HepG2 (cell line): ENCODE measurements around the gene MYO16.

Source experiments
- PAX8 ChIP-seq: sonication (generic); formaldehyde crosslinking; IDR thresholded peaks from 2 replicates; pipeline ENCODE4 v1.8.0; 2022; ENCODE audit warnings: mild to moderate bottlenecking, missing genetic modification reagents, borderline replicate concordance
- POLR2A ChIP-seq, 2 experiments: IDR thresholded peaks; 2 replicates each; pipeline ENCODE4 v1.6.1; 2011; ENCODE audit warnings: low read depth in 2 of 2, low read length in 2 of 2, mild to moderate bottlenecking in 1 of 2, moderate library complexity in 1 of 2; ENCODE audit not compliant: insufficient read depth in 1 of 2
- TF ChIP-seq, protein P1 (sequence below): sonication (generic); formaldehyde crosslinking; IDR thresholded peaks from 2 replicates; pipeline ENCODE4 v1.5.0; 2020; ENCODE audit warnings: mild to moderate bottlenecking, missing genetic modification reagents, moderate library complexity

DNA sequence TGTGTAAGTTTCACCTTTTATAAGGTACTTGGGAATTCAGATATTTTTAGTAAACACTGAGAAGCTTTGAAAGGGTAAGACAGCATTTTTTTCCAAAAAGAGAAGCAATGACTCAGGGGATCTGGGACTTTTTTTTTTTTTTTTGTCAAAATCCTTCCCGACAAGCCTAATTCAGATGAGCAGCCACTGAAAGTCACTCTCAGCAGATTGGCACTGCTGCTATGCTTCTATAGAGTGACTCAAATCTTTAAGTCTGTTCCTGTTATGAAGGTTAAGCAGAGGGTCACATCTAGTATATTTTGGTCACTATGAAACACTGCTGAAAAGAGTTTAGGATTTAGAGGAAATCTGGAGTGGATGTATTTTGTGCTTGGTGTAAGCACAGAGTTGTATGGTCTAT lies 571.1 kb downstream of the MYO16 start:
- TF ChIP-seq, protein P1, sequence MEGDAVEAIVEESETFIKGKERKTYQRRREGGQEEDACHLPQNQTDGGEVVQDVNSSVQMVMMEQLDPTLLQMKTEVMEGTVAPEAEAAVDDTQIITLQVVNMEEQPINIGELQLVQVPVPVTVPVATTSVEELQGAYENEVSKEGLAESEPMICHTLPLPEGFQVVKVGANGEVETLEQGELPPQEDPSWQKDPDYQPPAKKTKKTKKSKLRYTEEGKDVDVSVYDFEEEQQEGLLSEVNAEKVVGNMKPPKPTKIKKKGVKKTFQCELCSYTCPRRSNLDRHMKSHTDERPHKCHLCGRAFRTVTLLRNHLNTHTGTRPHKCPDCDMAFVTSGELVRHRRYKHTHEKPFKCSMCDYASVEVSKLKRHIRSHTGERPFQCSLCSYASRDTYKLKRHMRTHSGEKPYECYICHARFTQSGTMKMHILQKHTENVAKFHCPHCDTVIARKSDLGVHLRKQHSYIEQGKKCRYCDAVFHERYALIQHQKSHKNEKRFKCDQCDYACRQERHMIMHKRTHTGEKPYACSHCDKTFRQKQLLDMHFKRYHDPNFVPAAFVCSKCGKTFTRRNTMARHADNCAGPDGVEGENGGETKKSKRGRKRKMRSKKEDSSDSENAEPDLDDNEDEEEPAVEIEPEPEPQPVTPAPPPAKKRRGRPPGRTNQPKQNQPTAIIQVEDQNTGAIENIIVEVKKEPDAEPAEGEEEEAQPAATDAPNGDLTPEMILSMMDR (CRISPR knock-in tag), result no peak
- TF ChIP-seq POLR2A (IDR thresholded peaks at IDR 0.05; ENCODE audit: insufficient read depth in 1 of 2, low read depth in 2 of 2, low read length in 2 of 2), result no peak
- TF ChIP-seq PAX8 (CRISPR knock-in tag), result no peak
